MM.1S (cell line): ENCODE results near the gene MACROD1.

Experiments used
- EZH2 ChIP-seq: fragments of 300-600 bp; sonication (generic); optimal IDR thresholded peaks from 2 replicates; pipeline ENCODE3; 2017; ENCODE audit warnings: low read depth, mild to moderate bottlenecking, antibody characterized with exemption, low read length, mixed read lengths
- TF ChIP-seq, protein P1 (sequence below): fragments of 300-600 bp; sonication (generic); IDR thresholded peaks from 2 replicates; pipeline ENCODE4 v1.5.1; 2016; ENCODE audit warnings: antibody characterized with exemption, low read length, mixed read lengths

DNA sequence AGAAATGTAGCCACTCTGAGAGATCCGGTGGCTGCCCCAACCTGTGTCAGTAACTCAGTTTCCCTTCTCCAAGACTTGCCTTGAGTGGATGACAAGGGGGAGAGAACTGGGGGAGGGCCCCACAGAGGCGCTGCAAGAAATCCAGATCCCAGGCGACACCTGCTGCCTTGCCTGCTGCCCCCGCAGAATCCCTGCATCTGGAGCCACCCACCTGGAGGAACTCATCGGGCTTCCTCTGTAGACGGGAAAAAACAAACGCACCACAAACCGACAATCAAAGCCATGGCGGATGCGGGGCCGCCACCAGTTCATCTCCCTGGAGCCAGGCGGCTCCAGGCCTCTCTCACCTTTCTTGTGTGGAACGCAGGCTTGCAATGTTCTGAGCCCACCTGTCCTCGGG is 40.2 kb downstream of the MACROD1 start:
- TF ChIP-seq, protein P1, sequence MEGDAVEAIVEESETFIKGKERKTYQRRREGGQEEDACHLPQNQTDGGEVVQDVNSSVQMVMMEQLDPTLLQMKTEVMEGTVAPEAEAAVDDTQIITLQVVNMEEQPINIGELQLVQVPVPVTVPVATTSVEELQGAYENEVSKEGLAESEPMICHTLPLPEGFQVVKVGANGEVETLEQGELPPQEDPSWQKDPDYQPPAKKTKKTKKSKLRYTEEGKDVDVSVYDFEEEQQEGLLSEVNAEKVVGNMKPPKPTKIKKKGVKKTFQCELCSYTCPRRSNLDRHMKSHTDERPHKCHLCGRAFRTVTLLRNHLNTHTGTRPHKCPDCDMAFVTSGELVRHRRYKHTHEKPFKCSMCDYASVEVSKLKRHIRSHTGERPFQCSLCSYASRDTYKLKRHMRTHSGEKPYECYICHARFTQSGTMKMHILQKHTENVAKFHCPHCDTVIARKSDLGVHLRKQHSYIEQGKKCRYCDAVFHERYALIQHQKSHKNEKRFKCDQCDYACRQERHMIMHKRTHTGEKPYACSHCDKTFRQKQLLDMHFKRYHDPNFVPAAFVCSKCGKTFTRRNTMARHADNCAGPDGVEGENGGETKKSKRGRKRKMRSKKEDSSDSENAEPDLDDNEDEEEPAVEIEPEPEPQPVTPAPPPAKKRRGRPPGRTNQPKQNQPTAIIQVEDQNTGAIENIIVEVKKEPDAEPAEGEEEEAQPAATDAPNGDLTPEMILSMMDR, result no peak
- no peak for TF ChIP-seq EZH2
